Choroid plexus epithelial cell (primary cell): ENCODE measurements around the gene FSHR.

Experiments used
- DNase-seq: peaks from one replicate; pipeline ENCODE4 v3.0.0-alpha.2; 2010; ENCODE audit warnings: low read depth
- H3K4me3 ChIP-seq: 2 replicates; pipeline ENCODE4 v1.5.1; 2011; ENCODE audit warnings: low read depth, mild to moderate bottlenecking, control low read depth, low read length, moderate library complexity
- CTCF ChIP-seq: conservative IDR thresholded peaks from 2 replicates; pipeline ENCODE4 v1.5.1; 2011; ENCODE audit warnings: low read depth, mild to moderate bottlenecking, control low read depth, inconsistent platforms, low read length, moderate library complexity

The FSHR gene

GRCh38 chr2:49154140-49154539, at the start of gene FSHR:
Gene FSHR (minus strand): TSS chr2:49154515. CDS start chr2:49154417, 98 bp downstream.
- no peak within 1 kb of the TSS for H3K4me3 ChIP-seq
- no peak for TF ChIP-seq CTCF
- no peak for DNase-seq

- H3K4me3 ChIP-seq = no peak overlapping the region
- no peak for DNase-seq
- TF ChIP-seq CTCF = no peak
Measured at GRCh38 chr2:49199266-49199665, 45.0 kb upstream of the FSHR start.

GRCh38 chr2:49194701-49195100, 40.4 kb upstream of the FSHR start:
- TF ChIP-seq CTCF = no peak

GRCh38 chr2:49192036-49192435, 37.7 kb upstream of the FSHR start:
- no peak for DNase-seq
- TF ChIP-seq CTCF = no peak
- H3K4me3 ChIP-seq = no peak overlapping the region

More at GRCh38 chr2:49194701-49195100, 40.4 kb upstream of the FSHR start:
- no peak overlapping the region for H3K4me3 ChIP-seq
- DNase-seq = no peak

- no peak overlapping the region for H3K4me3 ChIP-seq
- DNase-seq = no peak
- no peak for TF ChIP-seq CTCF
Measured at GRCh38 chr2:49189512-49190225, 35.4 kb upstream of the FSHR start.

- TF ChIP-seq CTCF = no peak
- H3K4me3 ChIP-seq = no peak overlapping the region
- no peak for DNase-seq
Measured at GRCh38 chr2:49186050-49186648, 31.8 kb upstream of the FSHR start.

- no peak overlapping the region for H3K4me3 ChIP-seq
- TF ChIP-seq CTCF = no peak
- no peak for DNase-seq
Measured at GRCh38 chr2:49178656-49179055, 24.3 kb upstream of the FSHR start.
